ENCODE results near the gene HYDIN.
"Not testable (repeated sequence)": the region's sequence is repeated elsewhere in the genome, so short reads cannot be mapped to it uniquely, and the experiment has no call there.

Gene HYDIN

DNA sequence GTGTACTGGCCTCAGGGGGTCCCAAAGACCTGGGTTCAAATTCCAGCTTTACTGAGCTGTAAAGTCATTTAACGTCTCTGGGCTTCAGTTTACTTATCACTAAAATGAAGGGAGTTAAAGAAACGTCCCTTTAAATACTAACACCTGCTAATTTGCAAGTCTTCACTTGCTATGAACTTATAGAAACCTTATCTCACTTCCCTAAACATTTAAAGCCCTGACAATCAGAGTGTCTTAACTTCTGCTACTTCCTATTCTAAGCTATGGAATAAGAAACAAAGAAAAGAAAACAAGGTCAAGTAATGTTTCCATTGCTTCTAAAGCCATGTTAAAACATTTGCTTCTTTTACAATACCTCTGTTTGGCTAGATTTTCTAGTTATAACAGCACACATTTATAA, 87.3 kb downstream of the HYDIN start:
- DNase-seq (ENCODE audit: low read depth); H3K4me3 ChIP-seq (ENCODE audit: low read depth, low read length); in situ Hi-C loops (cut with HindIII; ENCODE audit: low sequenced_read_pairs): not testable (repeated sequence)

DNA sequence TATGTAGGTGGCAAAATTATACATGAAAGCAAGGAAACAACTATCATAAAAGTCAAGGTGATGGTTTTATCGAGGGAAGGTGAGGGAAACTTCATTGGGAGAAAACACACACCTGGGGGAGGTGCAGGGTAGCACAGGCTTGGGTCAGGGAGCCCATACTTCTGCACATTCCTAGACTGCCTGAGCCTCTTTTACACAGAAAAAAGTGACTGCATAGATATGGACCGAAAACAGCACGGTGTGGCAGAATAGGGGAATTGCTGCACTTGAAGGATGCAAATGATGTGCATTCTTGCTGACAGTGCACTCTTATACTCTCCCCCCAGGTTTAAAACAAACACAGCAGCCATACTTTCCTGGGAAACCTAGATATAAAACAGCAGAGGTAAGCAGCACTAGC, 120.0 kb downstream of the HYDIN start:
- DNase-seq (ENCODE audit: low read depth); in situ Hi-C loops (cut with HindIII; ENCODE audit: low sequenced_read_pairs); H3K4me3 ChIP-seq (ENCODE audit: low read depth, low read length): not testable (repeated sequence)

DNA sequence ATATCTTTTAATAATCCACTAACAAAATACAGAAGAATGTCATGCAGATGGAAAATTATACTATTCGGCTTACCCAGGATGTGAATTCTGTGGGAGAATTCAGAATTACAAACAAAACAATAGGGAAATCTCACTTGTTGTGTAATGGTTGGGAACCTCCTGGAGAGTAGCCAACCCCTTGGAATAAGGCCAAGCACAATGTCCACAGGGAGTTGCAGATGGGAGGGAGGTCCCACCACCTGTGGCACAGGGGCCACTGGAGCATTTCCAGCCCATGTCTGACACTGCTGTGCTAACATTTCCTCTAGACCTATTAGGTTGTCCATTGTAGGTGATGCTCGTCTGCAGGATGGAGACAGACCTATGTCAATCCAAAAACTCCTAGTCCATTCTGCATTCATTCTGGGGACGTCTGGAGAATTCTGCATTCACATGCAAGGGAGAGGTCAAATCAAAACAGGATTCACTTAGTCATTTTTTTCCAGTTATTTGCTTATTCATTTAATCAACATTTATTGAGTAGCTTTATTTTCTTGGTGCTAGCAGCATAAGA, 120.8 kb downstream of the HYDIN start:
- H3K4me3 ChIP-seq (ENCODE audit: low read depth, low read length); DNase-seq (ENCODE audit: low read depth); in situ Hi-C loops (cut with HindIII; ENCODE audit: low sequenced_read_pairs): not testable (repeated sequence)

DNA sequence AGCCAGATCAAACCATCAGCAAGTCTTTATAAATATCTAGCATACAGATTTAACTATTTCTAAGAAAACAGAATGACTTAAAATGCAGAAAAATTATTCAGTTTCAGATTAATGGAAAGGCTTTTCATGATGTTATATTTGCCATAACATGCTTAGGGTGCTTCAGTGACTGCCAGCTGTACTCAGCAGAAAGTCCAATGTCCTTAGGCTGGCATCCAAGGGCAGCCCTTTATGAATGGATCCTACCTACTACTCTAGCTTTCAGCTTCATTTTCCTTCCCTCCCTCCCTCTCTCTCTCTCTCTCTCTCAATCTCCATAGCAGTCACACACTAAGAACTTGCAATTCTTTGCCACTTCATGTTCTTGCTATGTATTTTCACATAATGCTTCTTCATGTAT, 124.6 kb downstream of the HYDIN start:
- in situ Hi-C loops (cut with HindIII; ENCODE audit: low sequenced_read_pairs) = not testable (repeated sequence)

DNA sequence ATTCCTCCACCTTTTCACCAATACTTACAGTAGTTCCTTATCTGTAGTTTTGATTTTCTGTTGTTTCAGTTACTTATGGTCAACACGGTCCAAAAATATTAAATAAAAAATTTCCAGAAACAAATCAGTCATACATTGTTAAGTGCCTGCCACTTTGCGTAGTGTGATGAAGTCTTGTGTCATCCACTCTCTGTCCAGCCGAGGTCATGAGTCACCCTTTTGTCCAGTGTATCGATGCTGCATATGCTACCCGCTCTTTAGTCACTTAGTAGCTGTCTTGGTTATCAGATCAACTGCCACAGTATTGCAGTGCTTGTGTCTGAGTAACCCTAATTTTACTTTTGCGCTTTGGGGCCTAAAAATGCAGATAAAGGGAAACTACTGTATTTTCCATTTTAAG, 146.9 kb downstream of the HYDIN start:
- H3K4me3 ChIP-seq (ENCODE audit: low read depth, low read length); in situ Hi-C loops (cut with HindIII; ENCODE audit: low sequenced_read_pairs); DNase-seq (ENCODE audit: low read depth): not testable (repeated sequence)

More for the DNA sequence above, 124.6 kb downstream of the HYDIN start:
- DNase-seq (ENCODE audit: low read depth); H3K4me3 ChIP-seq (ENCODE audit: low read depth, low read length): not testable (repeated sequence)

DNA sequence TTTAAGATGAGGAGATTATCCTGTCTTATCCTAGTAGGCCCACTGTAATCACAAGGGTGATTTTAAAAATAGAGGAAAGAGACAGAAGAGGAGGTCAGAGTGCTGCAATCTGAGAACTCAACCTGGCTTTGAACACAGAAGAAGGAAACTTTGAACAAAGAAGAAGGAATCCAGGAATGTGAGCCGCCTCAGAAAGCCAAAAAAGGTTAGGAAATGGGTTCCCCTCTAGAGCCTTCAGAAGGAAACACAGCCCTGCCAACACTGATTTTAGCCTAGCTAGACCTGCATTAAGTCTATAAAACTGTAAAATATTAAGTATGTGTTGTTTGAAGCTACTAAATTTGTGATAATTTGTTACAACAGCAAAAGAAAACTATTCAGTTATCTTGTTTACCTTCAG, 149.7 kb downstream of the HYDIN start:
- DNase-seq (ENCODE audit: low read depth); H3K4me3 ChIP-seq (ENCODE audit: low read depth, low read length); in situ Hi-C loops (cut with HindIII; ENCODE audit: low sequenced_read_pairs): not testable (repeated sequence)

DNA sequence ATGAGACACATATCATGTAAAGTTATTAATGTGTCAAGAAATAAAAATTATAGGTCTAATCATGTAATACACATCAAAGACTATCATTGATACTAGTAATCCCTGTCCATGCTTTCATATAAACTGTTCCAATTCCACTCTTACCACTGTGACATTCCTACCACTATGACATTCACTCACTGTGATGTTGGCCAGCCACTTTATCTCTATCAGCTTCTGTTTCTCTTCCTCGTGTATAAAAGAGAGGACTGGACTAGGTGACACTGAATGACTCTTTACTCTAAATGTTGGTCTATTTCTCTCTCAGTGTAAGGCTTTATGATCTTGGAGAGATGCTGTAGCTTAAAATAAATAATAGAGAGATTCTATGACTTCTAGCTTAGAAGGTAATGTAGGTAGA, 150.3 kb downstream of the HYDIN start:
- in situ Hi-C loops (cut with HindIII; ENCODE audit: low sequenced_read_pairs); H3K4me3 ChIP-seq (ENCODE audit: low read depth, low read length): not testable (repeated sequence)

DNA sequence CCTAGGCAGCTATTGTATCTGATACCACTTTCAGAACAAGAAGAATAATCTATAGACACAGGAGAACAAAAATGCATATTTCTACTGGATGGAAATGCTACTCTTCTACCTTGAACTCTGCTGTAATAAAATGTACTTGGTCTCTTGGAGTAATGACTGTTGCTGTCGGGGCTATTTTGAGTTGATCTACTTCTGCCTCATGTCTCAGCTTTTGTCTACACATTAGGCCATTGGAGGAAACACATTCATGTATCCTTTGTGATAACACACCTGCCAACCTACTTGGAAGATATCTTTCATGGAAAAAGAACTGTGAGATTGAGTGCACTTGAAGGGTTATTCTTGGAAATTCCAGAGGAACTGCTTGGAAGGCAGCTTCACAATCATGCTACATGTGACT, 159.9 kb downstream of the HYDIN start:
- in situ Hi-C loops (cut with HindIII; ENCODE audit: low sequenced_read_pairs); DNase-seq (ENCODE audit: low read depth): not testable (repeated sequence)

More for the DNA sequence above, 150.3 kb downstream of the HYDIN start:
- not testable (repeated sequence) for DNase-seq (ENCODE audit: low read depth)

DNA sequence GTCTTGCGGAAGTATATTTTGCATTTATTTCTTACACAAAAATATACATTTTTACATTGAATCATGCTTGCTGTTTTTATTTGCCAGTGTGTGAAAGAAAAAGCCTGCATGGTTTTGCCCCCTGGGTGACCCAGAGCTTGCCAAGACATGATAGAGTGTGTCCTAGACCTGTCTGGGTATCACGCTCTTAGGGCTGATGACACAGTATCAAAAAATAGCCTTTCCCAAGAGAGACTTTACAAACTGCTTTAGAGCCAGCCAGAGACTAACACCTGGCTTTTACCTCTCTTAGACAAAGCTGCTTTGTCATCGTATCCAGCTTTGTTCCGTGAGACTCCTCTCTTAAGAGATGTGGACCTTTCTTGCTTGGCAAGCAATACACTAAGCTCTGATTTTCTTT, 160.7 kb downstream of the HYDIN start:
- in situ Hi-C loops (cut with HindIII; ENCODE audit: low sequenced_read_pairs); H3K4me3 ChIP-seq (ENCODE audit: low read depth, low read length); DNase-seq (ENCODE audit: low read depth): not testable (repeated sequence)

More for the DNA sequence above, 159.9 kb downstream of the HYDIN start:
- not testable (repeated sequence) for H3K4me3 ChIP-seq (ENCODE audit: low read depth, low read length)

DNA sequence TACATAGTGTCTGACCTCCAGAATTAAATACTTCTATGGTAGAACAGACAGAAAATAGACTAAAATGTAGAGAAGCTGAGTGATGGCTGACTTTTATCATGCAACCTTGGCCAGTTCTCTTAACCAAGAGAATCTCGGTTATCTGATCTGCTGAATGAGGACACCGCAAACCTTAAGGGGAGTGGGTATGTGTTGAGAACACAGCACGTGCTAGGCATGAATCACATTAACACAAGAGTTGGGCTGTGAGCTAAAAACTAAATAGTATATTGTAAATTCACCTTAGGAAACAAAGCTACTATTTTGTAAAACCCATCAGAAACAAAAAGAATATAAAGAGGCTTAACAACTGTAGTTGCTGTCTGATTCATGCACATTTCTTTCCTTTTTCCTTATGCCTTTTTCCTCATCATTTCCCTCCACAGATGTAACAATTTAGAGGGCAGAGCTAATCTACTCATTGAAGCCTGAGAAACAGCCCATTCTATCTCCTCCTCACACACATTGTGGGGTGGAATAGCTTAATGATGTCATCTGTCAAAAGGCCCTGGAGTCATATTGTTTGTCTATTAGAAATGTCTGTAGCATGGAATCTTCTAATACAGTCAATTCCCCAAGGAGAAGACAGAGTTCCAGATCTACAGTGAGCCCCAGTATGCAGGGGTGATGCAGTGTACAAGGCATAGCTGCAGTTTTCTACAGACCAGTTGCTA, 176.5 kb downstream of the HYDIN start:
- in situ Hi-C loops (cut with HindIII; ENCODE audit: low sequenced_read_pairs); DNase-seq (ENCODE audit: low read depth); H3K4me3 ChIP-seq (ENCODE audit: low read depth, low read length): not testable (repeated sequence)

DNA sequence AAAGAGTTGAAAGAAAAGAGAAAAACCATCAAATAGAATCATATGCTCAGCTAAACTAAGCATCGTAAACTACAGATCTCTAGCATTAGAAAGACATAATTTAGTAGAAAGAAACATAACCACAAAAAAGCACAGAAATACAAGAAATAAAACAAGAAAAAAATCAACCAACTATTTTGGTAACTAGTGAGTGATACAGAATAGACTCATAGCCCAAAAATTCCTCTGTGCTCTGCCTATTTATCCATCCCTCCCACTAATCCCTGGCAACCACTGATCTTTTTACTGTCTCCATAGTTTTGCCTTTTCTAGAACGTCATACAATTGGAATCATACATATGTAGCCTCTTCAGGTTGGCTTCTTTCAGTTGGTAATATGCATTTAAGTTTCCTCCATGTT, 180.2 kb downstream of the HYDIN start:
- in situ Hi-C loops (cut with HindIII; ENCODE audit: low sequenced_read_pairs); H3K4me3 ChIP-seq (ENCODE audit: low read depth, low read length); DNase-seq (ENCODE audit: low read depth): not testable (repeated sequence)

DNA sequence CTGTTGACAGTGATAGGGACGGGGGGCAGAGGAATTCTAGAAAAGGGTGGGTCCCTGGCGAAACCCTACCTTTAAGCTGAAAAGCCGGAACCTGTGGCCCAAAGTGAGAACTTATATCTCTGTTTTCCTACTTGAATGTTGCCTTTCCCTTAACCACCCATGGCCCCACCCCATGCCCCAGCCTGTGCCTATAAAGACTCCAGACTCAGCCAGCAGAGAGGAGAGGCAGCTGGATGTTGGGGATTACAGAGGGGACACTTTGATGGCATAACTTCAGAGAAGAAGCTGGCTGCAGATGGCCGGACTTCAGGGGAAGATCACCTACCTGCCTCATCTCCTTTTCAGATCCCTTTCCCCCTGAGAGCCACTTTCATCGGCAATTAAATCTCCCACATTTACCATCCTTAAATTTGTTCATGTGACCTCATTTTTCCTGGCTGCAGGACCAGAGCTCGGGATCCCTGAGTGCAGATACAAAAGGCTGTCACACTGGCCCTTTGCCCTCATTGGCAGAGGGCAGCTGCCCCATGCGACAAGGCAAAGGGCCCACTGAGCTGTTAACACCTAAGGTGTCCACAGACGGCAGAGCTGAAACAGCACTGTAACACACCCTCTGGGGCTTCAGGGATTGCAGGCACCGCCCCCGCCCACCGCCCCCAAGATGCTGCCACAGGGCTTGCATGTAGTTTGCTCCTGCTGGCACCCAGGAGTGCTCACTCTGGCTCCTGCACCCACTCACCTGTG, 191.0 kb downstream of the HYDIN start:
- DNase-seq (ENCODE audit: low read depth); in situ Hi-C loops (cut with HindIII; ENCODE audit: low sequenced_read_pairs); H3K4me3 ChIP-seq (ENCODE audit: low read depth, low read length): not testable (repeated sequence)

DNA sequence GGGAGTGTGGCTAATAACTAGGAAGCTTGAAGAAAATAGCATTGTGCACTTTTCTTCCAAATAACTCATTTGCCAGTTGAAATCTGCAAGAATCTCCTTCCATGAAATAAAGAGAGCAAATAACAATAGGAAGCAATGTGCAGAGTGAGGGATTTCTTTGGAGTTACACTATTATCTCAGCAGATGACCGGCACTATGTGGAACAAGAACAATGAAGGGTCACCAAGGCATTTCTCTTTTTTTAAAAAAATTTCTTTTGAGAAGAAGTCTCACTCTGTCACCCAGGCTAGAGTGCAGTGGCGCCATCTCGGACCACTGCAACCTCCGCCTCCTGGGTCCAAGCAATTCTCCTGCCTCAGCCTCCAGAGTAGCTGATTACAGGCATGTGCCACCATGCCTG, 192.1 kb downstream of the HYDIN start:
- DNase-seq (ENCODE audit: low read depth); H3K4me3 ChIP-seq (ENCODE audit: low read depth, low read length); in situ Hi-C loops (cut with HindIII; ENCODE audit: low sequenced_read_pairs): not testable (repeated sequence)

DNA sequence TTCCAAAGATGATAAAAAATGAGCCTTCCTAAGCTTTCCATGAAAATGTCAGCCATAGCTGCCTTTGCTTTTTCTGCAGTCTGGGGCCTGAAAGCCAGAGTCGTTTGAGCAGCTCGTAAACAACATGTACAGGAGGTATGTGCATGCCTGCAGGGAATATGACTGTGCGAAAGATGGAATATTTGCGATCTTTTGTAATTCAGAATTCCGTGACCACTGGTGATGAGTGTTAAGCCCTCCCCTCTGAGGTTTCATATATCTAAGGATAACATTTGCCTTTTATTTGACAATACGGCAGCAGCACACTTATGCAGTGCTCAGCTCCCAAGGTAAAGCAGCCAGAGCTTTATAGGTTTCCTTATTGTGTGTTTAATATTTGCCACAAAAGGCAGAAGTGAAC, 192.5 kb downstream of the HYDIN start:
- DNase-seq (ENCODE audit: low read depth); in situ Hi-C loops (cut with HindIII; ENCODE audit: low sequenced_read_pairs): not testable (repeated sequence)

DNA sequence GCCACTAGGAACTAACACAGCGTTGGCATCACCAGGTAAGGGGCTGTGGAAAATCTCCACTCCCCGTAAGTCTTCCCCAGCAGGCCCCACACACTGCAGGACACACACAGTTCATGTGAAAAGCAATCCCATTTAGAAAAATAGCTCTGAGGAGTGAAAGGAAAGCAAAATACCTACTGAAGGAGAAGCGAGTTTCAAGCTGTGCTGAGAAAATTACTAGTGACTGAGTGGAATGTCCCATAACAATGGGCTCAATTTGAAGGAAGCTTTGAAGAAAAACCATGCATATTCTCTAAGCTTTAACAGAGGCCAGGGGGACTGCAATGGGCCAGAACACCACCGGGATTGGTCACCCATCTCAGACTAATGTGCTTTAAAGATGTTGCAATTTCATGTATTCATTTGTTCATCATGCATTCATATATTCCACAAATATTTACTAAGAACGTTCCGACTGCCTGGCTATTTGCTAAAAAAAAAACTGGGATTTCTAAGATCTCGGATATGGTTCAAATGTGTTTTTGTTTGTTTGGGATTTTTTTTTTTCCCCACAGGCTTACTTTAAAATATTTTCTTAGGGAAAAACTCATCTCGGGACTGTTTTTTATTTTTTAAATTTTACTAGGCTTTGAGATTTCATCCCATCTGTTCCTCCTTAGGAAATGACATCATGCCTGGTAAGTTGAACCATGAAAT, 202.3 kb downstream of the HYDIN start:
- DNase-seq (ENCODE audit: low read depth); H3K4me3 ChIP-seq (ENCODE audit: low read depth, low read length); in situ Hi-C loops (cut with HindIII; ENCODE audit: low sequenced_read_pairs): not testable (repeated sequence)

More for the DNA sequence above, 192.5 kb downstream of the HYDIN start:
- H3K4me3 ChIP-seq (ENCODE audit: low read depth, low read length) = not testable (repeated sequence)

DNA sequence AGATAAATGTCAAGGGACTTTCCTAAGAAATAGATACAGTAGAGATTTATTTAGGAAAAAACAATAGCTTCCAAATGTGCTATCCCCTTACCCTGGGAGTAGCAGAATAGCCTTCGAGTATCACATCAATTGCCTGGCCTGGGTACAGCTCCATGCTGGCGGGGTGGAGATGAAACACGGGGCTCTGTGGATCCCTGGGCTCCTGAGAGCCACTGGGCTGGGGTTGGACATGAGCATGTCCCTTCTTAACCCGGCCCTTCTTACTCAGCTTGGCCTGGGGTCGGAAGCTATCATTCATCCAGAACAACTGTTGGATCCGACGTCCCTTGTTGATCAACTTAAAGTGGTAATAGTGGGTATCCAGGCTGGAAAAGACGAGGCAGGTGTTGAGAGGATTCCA, 203.0 kb downstream of the HYDIN start:
- in situ Hi-C loops (cut with HindIII; ENCODE audit: low sequenced_read_pairs); DNase-seq (ENCODE audit: low read depth); H3K4me3 ChIP-seq (ENCODE audit: low read depth, low read length): not testable (repeated sequence)

DNA sequence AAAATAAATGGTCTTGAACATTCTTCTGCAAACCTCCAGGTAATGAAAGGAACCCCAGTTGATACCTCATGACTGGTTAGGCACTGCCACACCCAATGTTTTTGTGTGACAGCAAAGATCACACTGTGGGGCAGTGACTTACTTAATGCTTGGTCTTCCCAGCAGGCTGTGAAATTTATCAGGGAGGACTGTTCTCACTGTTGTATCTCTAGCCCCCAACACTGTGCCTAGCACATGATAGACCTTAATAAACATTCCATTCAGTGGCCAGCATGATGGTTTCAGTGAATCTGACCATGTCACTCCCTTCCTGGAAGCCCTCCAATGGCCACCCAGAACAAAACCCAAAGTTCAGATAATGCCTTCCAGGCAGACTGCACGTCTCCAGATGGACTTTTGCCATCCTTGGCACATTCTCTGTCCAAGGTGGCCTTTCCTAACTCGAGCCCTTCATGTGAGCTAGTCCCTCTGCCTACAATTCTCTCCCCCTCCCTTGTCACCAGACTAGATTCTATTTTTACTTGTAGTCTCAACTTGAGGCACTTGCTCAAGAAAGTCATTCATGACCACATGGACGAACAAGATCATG, 206.6 kb downstream of the HYDIN start:
- in situ Hi-C loops (cut with HindIII; ENCODE audit: low sequenced_read_pairs); DNase-seq (ENCODE audit: low read depth); H3K4me3 ChIP-seq (ENCODE audit: low read depth, low read length): not testable (repeated sequence)

Measured in astrocyte of the cerebellum (primary cell).